Thyroid gland (tissue), 4 donors: ENCODE data around the gene TH.

ENCODE experiments used
- POLR2A ChIP-seq, 2 donors: fragments of 450-650 bp; IDR thresholded peaks; one replicate each; pipeline ENCODE4 v1.6.1; 2017; ENCODE audit warnings: antibody characterized with exemption in 2 of 2, mild to moderate bottlenecking in 2 of 2, moderate library complexity in 1 of 2
- TF ChIP-seq, protein P1 (sequence below), 6 experiments: fragments of 200-600 bp in 3 of 6; fragments of 450-650 bp in 3 of 6; sonication (generic) in 3 of 6; IDR thresholded peaks; one replicate each; pipeline ENCODE4 v1.5.1; 2016 to 2019; ENCODE audit warnings: antibody characterized with exemption in 6 of 6, mild to moderate bottlenecking in 2 of 6, inconsistent platforms in 1 of 6, moderate library complexity in 1 of 6

DNA sequence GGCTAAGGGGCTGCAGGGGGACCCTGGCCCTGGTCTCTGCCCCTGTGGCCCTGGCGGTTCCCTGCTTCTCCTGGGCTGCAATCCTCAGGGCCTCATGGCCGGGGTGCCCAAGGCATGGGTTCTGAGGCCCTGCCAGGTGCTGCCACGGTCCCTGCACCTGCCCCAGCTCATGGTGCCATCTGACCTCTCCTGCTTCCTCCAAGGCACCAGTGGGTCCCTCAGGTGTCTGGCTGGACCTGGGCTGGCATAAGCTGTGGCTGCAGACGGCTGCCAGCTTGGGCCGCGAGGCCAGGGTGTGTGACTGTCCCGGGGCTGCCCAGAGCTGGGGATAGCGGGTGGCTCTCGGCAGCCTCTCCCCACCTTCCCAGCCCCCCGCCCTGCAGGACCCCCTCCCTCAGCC, 12.6 kb downstream of the TH start:
- TF ChIP-seq, protein P1, sequence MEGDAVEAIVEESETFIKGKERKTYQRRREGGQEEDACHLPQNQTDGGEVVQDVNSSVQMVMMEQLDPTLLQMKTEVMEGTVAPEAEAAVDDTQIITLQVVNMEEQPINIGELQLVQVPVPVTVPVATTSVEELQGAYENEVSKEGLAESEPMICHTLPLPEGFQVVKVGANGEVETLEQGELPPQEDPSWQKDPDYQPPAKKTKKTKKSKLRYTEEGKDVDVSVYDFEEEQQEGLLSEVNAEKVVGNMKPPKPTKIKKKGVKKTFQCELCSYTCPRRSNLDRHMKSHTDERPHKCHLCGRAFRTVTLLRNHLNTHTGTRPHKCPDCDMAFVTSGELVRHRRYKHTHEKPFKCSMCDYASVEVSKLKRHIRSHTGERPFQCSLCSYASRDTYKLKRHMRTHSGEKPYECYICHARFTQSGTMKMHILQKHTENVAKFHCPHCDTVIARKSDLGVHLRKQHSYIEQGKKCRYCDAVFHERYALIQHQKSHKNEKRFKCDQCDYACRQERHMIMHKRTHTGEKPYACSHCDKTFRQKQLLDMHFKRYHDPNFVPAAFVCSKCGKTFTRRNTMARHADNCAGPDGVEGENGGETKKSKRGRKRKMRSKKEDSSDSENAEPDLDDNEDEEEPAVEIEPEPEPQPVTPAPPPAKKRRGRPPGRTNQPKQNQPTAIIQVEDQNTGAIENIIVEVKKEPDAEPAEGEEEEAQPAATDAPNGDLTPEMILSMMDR (IDR thresholded peaks at IDR 0.05), result no peak
- TF ChIP-seq POLR2A (IDR thresholded peaks at IDR 0.05), result no peak
